Transverse colon (tissue), 4 donors: ENCODE data around the gene CHD6.

ENCODE experiments used
- CTCF ChIP-seq, 5 experiments: fragments of 200-600 bp in 3 of 5; fragments of 450-650 bp in 2 of 5; sonication (generic) in 3 of 5; IDR thresholded peaks; 1 replicate in 2 of 5; 2 replicates in 3 of 5; pipeline ENCODE4 v1.5.1; 2016 to 2017; ENCODE audit warnings: antibody characterized with exemption in 5 of 5, inconsistent platforms in 3 of 5, mild to moderate bottlenecking in 2 of 5, moderate library complexity in 1 of 5
- EP300 ChIP-seq: sonication (generic); formaldehyde crosslinking; IDR thresholded peaks from one replicate; pipeline ENCODE4 v1.6.1; 2017; ENCODE audit warnings: antibody characterized with exemption, low read depth
- POLR2A ChIP-seq: fragments of 450-650 bp; IDR thresholded peaks from one replicate; pipeline ENCODE4 v1.6.1; 2016; ENCODE audit warnings: antibody characterized with exemption, mild to moderate bottlenecking, moderate library complexity
- POLR2AphosphoS5 ChIP-seq, 3 donors: sonication (generic); formaldehyde crosslinking; IDR thresholded peaks; one replicate each; pipeline ENCODE4 v1.6.1; 2016; ENCODE audit warnings: antibody characterized with exemption in 3 of 3

- TF ChIP-seq CTCF (IDR thresholded peaks at IDR 0.05) (no peak), POLR2AphosphoS5 (IDR thresholded peaks at IDR 0.05) (no peak), POLR2A (no peak), EP300 (no peak)
Measured at GRCh38 chr20:41540459-41540858, 77.7 kb downstream of the CHD6 start.
